Activated CD8-positive, alpha-beta memory T cell treated with anti-CD3 and anti-CD28 coated beads, Interleukin-2, amount 10 ng/mL, durations not matched to agents 7 days and 5 days (primary cell): ENCODE data around the gene SPATA9. TPM values are rescaled to one million over a fixed set of nuclear protein-coding genes. Genes with fewer than 3 reads are reported as not detected.
A peak's percentile ranks its signal among the peaks of the same experiment; 100 is the strongest.
"Not testable (repeated sequence)": the region's sequence is repeated elsewhere in the genome, so short reads cannot be mapped to it uniquely, and the experiment has no call there.

Experiments used
- ATAC-seq: fragments of 150-1000 bp; cut with Tn5 transposase; one replicate; pipeline ENCODE4 v1.10.0; 2021; ENCODE audit warnings: moderate library complexity
- CTCF ChIA-PET: fragments of 350-600 bp; sonication (Branson Sonifier 250); formaldehyde crosslinking; loops from one replicate; lab custom pipeline; 2021; ENCODE audit warnings: antibody characterized with exemption; lab: Charles Lee
- DNase-seq: peaks from one replicate; pipeline ENCODE4 v3.0.0-alpha.2; 2020
- H3K27ac Mint-ChIP-seq: one replicate; pipeline ENCODE4 v1.8.0; 2021; ENCODE audit warnings: mild to moderate bottlenecking, mixed read lengths
- H3K27me3 Mint-ChIP-seq: one replicate; pipeline ENCODE4 v1.8.0; 2021; ENCODE audit warnings: mixed read lengths
- H3K36me3 Mint-ChIP-seq: one replicate; pipeline ENCODE4 v1.8.0; 2021; ENCODE audit warnings: mild to moderate bottlenecking, mixed read lengths
- H3K4me1 Mint-ChIP-seq: one replicate; pipeline ENCODE4 v1.8.0; 2021; ENCODE audit warnings: mixed read lengths
- H3K4me3 Mint-ChIP-seq: one replicate; pipeline ENCODE4 v1.8.0; 2021; ENCODE audit warnings: mild to moderate bottlenecking, moderate library complexity, mixed read lengths
- H3K9me3 Mint-ChIP-seq: one replicate; pipeline ENCODE4 v1.8.0; 2022; ENCODE audit warnings: low read depth, mixed read lengths
- total RNA-seq, 2 experiments: library from RNA; stranded (reverse); gene quantifications; one replicate each; pipeline ENCODE4 v1.2.3, GENCODE V29; 2021

Gene SPATA9
- total RNA-seq, 2 experiments from 2014 or later = not detected

DNA sequence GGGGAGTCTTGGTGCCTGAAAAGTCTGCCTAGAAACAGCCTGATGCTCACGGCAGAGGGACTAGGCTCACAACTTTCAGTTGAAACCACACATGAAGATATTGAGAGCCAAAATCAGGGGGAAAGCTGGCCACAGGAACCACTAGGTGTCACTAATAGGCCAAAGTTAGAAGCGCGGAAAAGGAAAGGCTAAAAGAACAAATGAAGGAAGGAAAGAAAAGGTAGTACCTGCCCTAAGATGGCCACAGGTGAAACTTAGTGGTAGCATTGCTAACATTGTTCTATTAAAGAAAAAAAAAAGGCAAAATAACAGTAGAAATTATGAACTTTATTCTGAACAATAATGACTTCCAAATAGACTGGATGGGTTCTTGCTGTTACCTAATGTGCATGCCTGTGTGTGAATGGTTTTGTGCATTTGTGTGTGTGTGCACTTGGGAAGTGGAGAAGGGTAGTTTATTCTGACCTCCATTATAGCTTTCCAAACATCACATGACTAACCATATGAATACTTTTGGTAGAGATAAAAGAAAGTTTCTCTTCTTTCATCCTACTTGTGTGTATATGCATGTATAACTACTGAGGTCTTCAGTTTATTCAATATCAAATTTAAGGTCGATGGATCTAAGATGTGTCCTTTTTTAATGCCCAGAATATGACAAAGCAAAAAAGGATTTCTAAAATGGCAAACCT lies 38.3 kb downstream of the SPATA9 start:
- Mint-ChIP-seq H3K27ac (peak overlapping the region; percentile 63), H3K27me3 (peaks cover 2% of the 10 kb centered on the region), H3K4me3 (no peak overlapping the region), H3K9me3 (no peaks in the 10 kb centered on the region), H3K4me1 (peaks cover 40% of the 10 kb centered on the region), H3K36me3 (peaks cover under 1% of the 10 kb centered on the region)
- CTCF ChIA-PET = interaction anchor here (0.7 to 5.2 kb wide), 15 partner anchors 10 to 677 kb away, joined by 3 to 46 read pairs (median 4); no protein-coding TSS in a partner anchor
- ATAC-seq (no peak), DNase-seq (peak; percentile 81)

DNA sequence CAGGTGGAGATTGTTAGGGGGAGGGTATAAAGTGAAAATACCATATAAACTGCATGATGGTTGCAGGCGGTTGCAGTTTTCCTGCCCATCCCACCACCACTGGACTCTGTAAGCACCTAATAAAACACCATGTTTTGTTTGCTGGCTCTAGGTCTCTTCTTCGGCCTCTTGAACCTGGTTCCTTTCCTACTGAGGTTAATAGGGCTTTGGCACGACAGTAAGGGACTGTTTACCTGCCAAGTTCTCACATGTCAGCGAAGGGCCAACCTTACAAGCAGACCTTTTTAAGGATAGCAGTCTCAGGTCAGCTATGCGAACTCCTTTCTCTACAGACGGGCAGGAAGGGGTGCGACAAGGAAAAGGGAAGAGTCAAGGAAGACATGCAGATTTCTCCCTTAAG lies 39.6 kb downstream of the SPATA9 start:
- CTCF ChIA-PET = interaction anchor here (0.7 to 5.2 kb wide), 10 partner anchors 9 to 216 kb away, joined by 3 to 46 read pairs (median 6); no protein-coding TSS in a partner anchor
- Mint-ChIP-seq H3K4me1 (peaks cover 37% of the 10 kb centered on the region), H3K27ac (no peak overlapping the region), H3K36me3 (no peaks in the 10 kb centered on the region), H3K27me3 (peaks cover 12% of the 10 kb centered on the region), H3K4me3 (no peak overlapping the region), H3K9me3 (no peaks in the 10 kb centered on the region)
- DNase-seq (no peak), ATAC-seq (no peak)

DNA sequence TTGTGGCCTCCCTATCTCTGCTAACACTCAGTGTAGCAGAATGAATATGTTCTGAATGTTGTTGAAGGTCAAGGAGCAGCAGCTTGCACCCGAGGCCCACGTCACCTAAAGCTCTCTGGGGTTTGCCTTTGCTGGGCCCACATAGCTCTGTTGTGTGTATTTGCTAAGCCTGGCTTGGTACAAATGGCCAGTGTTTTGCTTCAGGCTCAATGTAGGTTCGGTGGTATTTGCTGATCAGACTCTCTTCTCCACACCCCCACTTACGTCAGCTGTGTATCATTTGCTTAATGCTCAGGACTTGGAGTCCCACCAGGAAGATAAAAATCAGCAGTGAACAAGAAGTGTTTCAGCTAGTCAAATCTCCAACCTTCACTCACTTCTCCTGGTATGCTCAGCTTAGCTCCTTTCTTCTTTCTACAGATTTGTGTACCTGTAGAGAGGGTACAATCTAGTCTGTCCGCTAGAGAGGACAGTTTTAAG lies 41.0 kb downstream of the SPATA9 start:
- Mint-ChIP-seq H3K9me3 (no peaks in the 10 kb centered on the region), H3K4me1 (peaks cover 26% of the 10 kb centered on the region), H3K4me3 (no peak overlapping the region), H3K27me3 (peaks cover 16% of the 10 kb centered on the region), H3K36me3 (no peaks in the 10 kb centered on the region), H3K27ac (no peak overlapping the region)
- DNase-seq = no peak
- ATAC-seq = no peak
- CTCF ChIA-PET = interaction anchor here (0.9 to 5.2 kb wide), 3 partner anchors 139 to 207 kb away, joined by 4 to 46 read pairs (median 22); no protein-coding TSS in a partner anchor

DNA sequence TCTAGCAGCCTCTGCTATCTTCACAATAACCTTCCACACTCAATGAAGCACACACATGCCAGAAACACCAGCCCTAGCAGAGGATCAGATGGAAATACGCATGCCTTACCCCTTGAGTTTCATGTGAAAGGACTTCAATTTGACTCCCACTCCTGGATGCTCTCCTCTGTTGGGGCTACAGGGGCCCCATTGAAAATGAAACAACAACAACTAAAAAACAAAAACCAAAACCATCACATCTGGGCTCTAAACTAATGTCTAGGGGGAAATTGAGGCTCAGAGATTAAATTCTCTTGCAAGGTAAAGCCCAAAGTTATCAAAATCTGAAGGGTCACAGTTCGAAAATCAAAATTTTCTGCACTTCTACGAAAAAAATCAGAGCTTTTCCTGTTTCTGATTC lies 44.2 kb downstream of the SPATA9 start:
- no peaks in the 10 kb centered on the region for H3K9me3 Mint-ChIP-seq
- DNase-seq = no peak
- ATAC-seq = no peak
- H3K27ac Mint-ChIP-seq = no peak overlapping the region
- H3K36me3 Mint-ChIP-seq = peaks cover under 1% of the 10 kb centered on the region
- H3K27me3 Mint-ChIP-seq = peaks cover 23% of the 10 kb centered on the region
- CTCF ChIA-PET = no interaction called here
- peaks cover 4% of the 10 kb centered on the region for H3K4me1 Mint-ChIP-seq
- no peak overlapping the region for H3K4me3 Mint-ChIP-seq

DNA sequence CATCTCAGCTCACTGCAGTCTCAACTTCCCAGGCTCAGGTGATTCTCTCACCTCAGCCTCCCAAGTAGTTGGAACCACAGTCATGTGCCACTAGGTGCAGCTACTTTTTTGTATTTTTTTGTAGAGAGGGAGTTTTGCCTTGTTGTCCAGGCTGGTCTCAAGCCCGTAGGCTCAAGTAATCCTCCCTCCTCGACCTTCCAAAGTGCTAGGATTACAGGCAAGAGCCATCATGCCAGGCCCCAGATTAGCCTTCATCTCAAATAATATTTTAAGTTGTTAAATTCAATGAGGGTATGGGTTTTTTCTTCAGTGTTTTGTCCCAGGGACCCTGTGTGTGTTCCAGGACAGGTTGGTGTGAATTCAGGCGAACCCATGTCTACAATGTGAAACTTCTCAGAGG lies 48.7 kb downstream of the SPATA9 start:
- Mint-ChIP-seq H3K27me3 (peaks cover 18% of the 10 kb centered on the region), H3K9me3 (peaks cover 6% of the 10 kb centered on the region), H3K36me3 (peaks cover 18% of the 10 kb centered on the region), H3K4me3 (no peak overlapping the region), H3K4me1 (peaks cover 19% of the 10 kb centered on the region), H3K27ac (no peak overlapping the region)
- ATAC-seq (no peak), DNase-seq (no peak)
- CTCF ChIA-PET = interaction anchor here (0.7 to 2.1 kb wide), 2 partner anchors 10 to 97 kb away, joined by 3 to 7 read pairs; no protein-coding TSS in a partner anchor

DNA sequence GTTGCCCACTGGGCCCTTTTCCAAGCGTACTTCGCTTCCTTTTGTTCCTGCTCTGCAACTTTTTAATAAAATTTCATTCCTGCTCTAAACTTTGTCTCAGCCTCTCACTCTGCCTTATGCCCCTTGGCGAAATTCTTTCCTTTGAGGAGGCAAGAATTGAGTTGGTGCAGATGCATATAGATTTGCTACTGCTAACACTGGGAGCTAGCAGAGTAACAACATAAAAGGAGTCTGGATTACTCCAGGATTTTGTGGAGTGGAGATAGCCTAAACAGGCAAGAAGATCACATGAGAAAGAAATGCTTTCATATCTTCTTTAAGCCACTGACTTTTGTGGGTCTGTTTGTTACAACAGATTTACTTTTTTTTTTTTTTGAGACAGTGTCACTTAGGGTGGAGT lies 49.1 kb downstream of the SPATA9 start:
- no peak overlapping the region for H3K4me3 Mint-ChIP-seq

DNA sequence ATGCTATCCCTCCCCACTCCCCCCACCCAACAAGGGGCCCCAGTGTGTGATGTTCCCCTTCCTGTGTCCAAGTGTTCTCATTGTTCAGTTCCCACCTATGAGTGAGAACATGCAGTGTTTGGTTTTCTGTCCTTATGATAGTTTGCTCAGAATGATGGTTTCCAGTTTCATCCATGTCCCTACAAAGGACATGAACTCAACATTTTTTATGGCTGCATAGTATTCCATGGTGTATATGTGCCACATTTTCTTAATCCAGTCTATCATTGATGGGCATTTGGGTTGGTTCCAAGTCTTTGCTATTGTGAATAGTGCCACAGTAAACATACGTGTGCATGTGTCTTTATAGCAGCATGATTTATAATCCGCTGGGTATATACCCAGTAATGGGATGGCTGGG lies 49.8 kb downstream of the SPATA9 start:
- Mint-ChIP-seq H3K27me3 (peaks cover 12% of the 10 kb centered on the region), H3K36me3 (peaks cover 18% of the 10 kb centered on the region), H3K4me1 (peaks cover 15% of the 10 kb centered on the region)
- H3K27ac Mint-ChIP-seq, ATAC-seq, DNase-seq, H3K4me3 Mint-ChIP-seq, H3K9me3 Mint-ChIP-seq: not testable (repeated sequence)
- CTCF ChIA-PET = interaction anchor here (1.7 to 2.7 kb wide), 3 partner anchors 10 to 148 kb away, joined by 8 to 11 read pairs (median 9); partner anchors contain the start of gene GPR150

More for the DNA sequence above, 49.1 kb downstream of the SPATA9 start:
- Mint-ChIP-seq H3K36me3 (peaks cover 18% of the 10 kb centered on the region), H3K27me3 (peaks cover 17% of the 10 kb centered on the region), H3K9me3 (peaks cover 6% of the 10 kb centered on the region), H3K4me1 (peaks cover 18% of the 10 kb centered on the region), H3K27ac (no peak overlapping the region)
- CTCF ChIA-PET = interaction anchor here (0.7 to 2.1 kb wide), 2 partner anchors 11 to 97 kb away, joined by 3 to 7 read pairs; no protein-coding TSS in a partner anchor
- DNase-seq (no peak), ATAC-seq (no peak)

DNA sequence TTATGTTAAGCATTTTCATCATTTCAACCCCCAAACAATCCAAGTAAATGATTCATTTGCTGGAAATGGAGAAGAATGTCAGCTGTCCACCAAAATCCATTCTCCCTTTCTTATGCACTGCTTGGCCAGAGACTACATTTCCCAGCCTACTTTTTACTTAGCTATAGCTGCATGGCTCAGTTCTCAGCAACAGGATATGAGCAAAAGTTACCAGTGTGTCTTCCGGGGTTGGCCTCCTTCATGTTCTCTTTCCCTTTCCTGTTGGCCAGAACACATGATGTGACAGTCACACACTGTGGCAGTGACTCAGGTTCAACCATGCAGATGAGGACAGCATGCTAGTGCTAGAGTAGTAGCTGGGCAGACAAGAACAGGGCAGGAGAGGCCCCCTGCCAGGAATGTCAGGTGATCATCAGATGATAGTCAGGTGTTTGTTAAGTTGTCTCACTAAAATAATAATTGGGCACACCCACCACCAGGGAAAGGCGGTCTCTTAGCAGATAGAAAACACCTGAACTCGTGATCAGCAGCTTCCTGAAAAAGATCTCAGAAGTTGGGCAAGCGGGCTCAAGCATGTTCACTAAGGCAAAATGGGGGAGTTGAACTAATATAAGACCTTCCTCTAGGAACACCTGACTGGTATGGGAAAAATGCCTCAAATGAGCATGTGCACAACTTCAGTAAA lies 50.7 kb downstream of the SPATA9 start:
- Mint-ChIP-seq H3K27me3 (peaks cover 11% of the 10 kb centered on the region), H3K27ac (peak overlapping the region; percentile 83), H3K36me3 (peaks cover 18% of the 10 kb centered on the region), H3K9me3 (peaks cover 6% of the 10 kb centered on the region), H3K4me3 (no peak overlapping the region), H3K4me1 (peaks cover 15% of the 10 kb centered on the region)
- CTCF ChIA-PET = interaction anchor here (1.7 to 2.7 kb wide), 5 partner anchors 10 to 149 kb away, joined by 8 to 16 read pairs (median 9); partner anchors contain the start of genes GPR150 and RFESD
- DNase-seq (peak; percentile 85), ATAC-seq (peak; percentile 100)

DNA sequence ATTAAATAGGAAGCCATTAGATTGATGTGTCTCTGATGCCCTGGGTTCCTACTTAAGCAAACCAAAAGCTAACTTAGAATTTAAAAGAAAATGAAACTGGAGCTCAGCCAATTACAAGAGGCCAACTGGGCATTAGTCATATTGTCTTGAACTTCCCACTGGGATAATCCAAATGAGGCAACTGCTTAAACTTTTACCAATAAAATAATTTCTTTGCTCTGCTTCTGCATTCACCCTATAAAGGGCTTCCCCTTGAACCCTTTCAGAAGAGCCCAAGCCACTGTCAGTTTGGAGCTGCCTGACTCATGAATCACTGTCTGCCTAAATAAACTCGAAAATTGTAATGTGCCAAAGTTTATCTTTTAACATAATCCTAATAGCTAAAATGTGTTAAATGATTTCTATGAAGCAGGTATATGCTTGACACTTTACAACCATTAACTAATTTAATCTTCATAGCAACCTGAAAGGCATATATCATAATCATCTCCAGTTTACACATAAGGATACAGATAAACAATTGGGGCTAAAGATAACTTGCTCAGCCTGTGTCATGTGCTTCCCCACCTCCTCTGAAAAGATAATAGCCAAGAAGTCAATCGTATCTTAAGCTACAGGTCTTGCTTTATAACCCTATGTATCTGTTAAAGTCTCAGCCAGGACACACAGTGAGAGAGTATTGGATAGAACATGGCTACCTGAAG lies 51.4 kb downstream of the SPATA9 start:
- H3K36me3 Mint-ChIP-seq = peaks cover 18% of the 10 kb centered on the region
- H3K4me1 Mint-ChIP-seq = peaks cover 15% of the 10 kb centered on the region
- peaks cover 6% of the 10 kb centered on the region for H3K27me3 Mint-ChIP-seq
- no peak overlapping the region for H3K4me3 Mint-ChIP-seq
- H3K9me3 Mint-ChIP-seq = peaks cover 6% of the 10 kb centered on the region
- ATAC-seq (no peak), DNase-seq (no peak)
- CTCF ChIA-PET = interaction anchor here (1.7 to 2.7 kb wide), 5 partner anchors 9 to 150 kb away, joined by 8 to 16 read pairs (median 9); partner anchors contain the start of genes GPR150 and RFESD
- H3K27ac Mint-ChIP-seq = peak overlapping the region; percentile 83

DNA sequence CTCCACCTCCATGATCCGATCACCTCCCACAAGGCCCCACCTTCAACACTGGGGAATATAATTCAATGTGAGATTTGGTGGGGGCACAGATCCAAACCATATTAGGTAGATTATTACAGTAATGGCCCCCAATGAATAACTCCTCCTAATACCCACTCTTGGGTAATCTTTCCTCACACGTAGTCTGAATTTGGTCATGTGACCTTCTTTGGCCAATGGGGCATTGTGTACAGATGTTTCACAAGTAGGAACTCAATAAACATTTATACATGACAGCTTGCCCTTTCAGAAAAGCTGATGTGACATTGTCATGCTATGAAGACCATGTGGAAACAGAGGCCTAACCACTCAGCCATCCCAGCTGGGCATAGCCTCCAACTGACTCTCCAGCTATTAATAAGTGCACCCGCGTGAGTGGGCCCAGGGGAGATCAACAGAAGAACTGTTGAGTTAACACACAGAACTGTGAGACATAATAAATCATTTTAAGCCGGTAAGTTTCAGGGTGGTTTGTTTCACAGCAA lies 52.3 kb downstream of the SPATA9 start:
- no peak overlapping the region for H3K4me3 Mint-ChIP-seq
- ATAC-seq (no peak), DNase-seq (no peak)
- H3K9me3 Mint-ChIP-seq = peaks cover 6% of the 10 kb centered on the region
- peaks cover 3% of the 10 kb centered on the region for H3K27me3 Mint-ChIP-seq
- peaks cover 18% of the 10 kb centered on the region for H3K36me3 Mint-ChIP-seq
- no peak overlapping the region for H3K27ac Mint-ChIP-seq
- peaks cover 15% of the 10 kb centered on the region for H3K4me1 Mint-ChIP-seq
- CTCF ChIA-PET = interaction anchor here (2.2 to 2.7 kb wide), 4 partner anchors 10 to 151 kb away, joined by 9 to 16 read pairs (median 10); partner anchors contain the start of genes GPR150 and RFESD

DNA sequence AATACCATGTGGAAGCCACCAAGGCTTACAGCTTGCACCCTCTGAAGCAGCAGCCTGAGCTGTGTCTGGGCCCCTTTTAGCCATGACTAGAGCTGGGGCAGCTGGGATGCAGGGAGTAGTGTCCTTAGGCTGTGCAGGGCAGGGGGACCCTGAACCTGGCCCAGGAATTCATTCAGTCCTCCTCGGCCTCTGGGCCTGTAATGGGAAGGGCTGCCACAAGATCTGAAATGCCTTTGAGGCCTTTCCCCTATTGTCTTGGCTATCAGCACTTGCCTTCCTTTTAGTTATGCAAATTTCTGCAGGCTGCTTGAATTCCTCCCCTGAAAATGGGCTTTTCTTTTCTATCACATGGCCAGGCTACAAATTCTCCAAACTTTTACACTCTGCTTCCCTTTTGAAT lies 53.9 kb downstream of the SPATA9 start:
- peaks cover 18% of the 10 kb centered on the region for H3K36me3 Mint-ChIP-seq
- peaks cover 6% of the 10 kb centered on the region for H3K9me3 Mint-ChIP-seq
- no peak overlapping the region for H3K4me3 Mint-ChIP-seq
- CTCF ChIA-PET = no interaction called here
- DNase-seq (no peak), ATAC-seq (no peak)
- H3K27ac Mint-ChIP-seq = no peak overlapping the region
- H3K27me3 Mint-ChIP-seq = peaks cover 3% of the 10 kb centered on the region
- H3K4me1 Mint-ChIP-seq = peaks cover 15% of the 10 kb centered on the region

DNA sequence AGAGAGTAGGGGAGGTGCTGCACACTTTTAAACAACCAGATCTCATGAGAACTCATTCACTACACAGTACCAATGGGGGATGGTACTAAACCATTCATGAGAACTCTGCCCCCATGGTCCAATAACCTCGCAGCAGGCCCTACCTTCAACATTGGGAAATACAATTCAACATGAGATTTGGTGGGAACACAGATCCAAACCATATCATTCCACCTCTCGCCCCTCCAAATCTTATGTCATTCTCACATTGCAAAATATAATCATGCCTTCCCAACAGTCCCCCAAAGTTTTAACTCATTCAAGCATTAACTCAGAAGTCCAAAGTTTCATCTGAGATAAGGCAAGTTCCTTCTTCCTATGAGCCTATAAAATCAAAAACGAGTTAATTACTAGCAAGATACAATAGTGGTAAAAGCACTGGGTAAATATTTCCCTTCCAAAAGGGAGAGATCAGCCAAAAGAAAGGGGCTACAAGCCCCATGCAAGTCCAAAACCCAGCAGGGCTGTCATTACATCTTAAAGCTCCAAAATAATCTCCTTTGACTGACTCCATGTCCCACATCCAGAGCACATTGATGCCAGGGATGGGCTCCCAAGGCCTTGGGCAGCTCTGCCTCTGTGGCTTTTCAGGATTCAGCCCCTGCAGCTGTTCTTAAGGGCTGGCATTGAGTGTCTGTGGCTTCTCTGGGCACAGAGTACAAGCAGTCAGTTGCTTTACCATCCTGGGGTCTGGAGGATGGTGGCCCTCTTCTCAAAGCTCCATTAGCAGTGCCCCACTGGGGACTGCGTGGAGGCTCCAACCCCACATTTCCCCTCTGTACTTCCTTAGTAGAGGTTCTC lies 54.6 kb downstream of the SPATA9 start:
- CTCF ChIA-PET = no interaction called here
- H3K27ac Mint-ChIP-seq = no peak overlapping the region
- H3K9me3 Mint-ChIP-seq = peaks cover 6% of the 10 kb centered on the region

More for the DNA sequence above, 54.6 kb downstream of the SPATA9 start:
- Mint-ChIP-seq H3K4me1 (peaks cover 15% of the 10 kb centered on the region), H3K36me3 (peaks cover 15% of the 10 kb centered on the region), H3K27me3 (peaks cover 3% of the 10 kb centered on the region), H3K4me3 (no peak overlapping the region)
- ATAC-seq (no peak), DNase-seq (no peak)
